Aorta (tissue), 5 donors: Measurements from ENCODE around the gene FUT3. TPM values are rescaled to one million over a fixed set of nuclear protein-coding genes. Genes with fewer than 3 reads are reported as not detected.
A peak's percentile ranks its signal among the peaks of the same experiment; 100 is the strongest.

Experiments used
- ATAC-seq: fragments of 200-7000 bp; cut with Tn5 transposase; one replicate; pipeline ENCODE4 v1.9.1; 2022; ENCODE audit warnings: moderate library complexity; ENCODE audit not compliant: low FRiP score
- DNase-seq, 2 donors: peaks; one replicate each; pipeline ENCODE4 v3.0.0-alpha.2; 2020
- H3K27ac ChIP-seq, 2 donors: one replicate each; pipeline ENCODE4 v1.5.1; 2013; ENCODE audit warnings: low read length in 2 of 2, mild to moderate bottlenecking in 2 of 2, moderate library complexity in 2 of 2, control low read depth in 1 of 2, inconsistent platforms in 1 of 2, low read depth in 1 of 2
- H3K27me3 ChIP-seq, 2 donors: one replicate each; pipeline ENCODE4 v1.6.1; 2013; ENCODE audit warnings: control low read depth in 1 of 2, low read length in 1 of 2, mild to moderate bottlenecking in 1 of 2, moderate library complexity in 1 of 2; ENCODE audit not compliant: insufficient read depth in 2 of 2, control insufficient read depth in 1 of 2
- H3K36me3 ChIP-seq, 2 donors: one replicate each; pipeline ENCODE4 v1.6.1; 2013; ENCODE audit warnings: control low read depth in 1 of 2, low read length in 1 of 2, mild to moderate bottlenecking in 1 of 2; ENCODE audit not compliant: insufficient read depth in 2 of 2, control insufficient read depth in 1 of 2
- H3K4me1 ChIP-seq, 2 donors: one replicate each; pipeline ENCODE4 v1.6.1; 2013; ENCODE audit warnings: low read length in 2 of 2, control low read depth in 1 of 2, mild to moderate bottlenecking in 1 of 2, moderate library complexity in 1 of 2; ENCODE audit not compliant: insufficient read depth in 2 of 2, control insufficient read depth in 1 of 2
- H3K4me3 ChIP-seq, 2 donors: one replicate each; pipeline ENCODE4 v1.5.1; 2013; ENCODE audit warnings: low read length in 2 of 2, control low read depth in 1 of 2, mild to moderate bottlenecking in 1 of 2
- H3K9me3 ChIP-seq: one replicate; pipeline ENCODE4 v1.6.1; 2013; ENCODE audit warnings: mild to moderate bottlenecking, low read length; ENCODE audit not compliant: control insufficient read depth
- WGBS, 2 donors: extraction: QIAGEN DNeasy Blood & Tissue Kit; methylation state at CpG; one replicate each; pipeline ENCODE4 v1.1.7; 2013; 5-methylcytosine and 5-hydroxymethylcytosine counted together
- intact Hi-C, 2 donors: fragments of 100-400 bp; cut with DNase I; formaldehyde crosslinking; loops; one replicate each; pipeline versions ENCODE4 v1.14.2 to v1.15.0; 2022
- polyA plus RNA-seq, 2 donors: library from polyadenylated mRNA; stranded (reverse); fragments of 200-250 nt; gene quantifications; one replicate each; pipeline ENCODE4 v1.2.3, GENCODE V29; 2013
- total RNA-seq, 2 donors: library from RNA; stranded (reverse); fragmentation: NEBNext Ultra II Directional; extraction: Animal tissue kit (Norgen Biotek cat#: 25700); gene quantifications; one replicate each; pipeline ENCODE4 v1.2.1, GENCODE V29; 2021
- donor health status: healthy with polysubstance abuse.
- donor health status: Bipolar disorder and iron deficiency.
- donor health status: DM: no; HTN: no; CAD: no.
- donor health status: DM: no; HTN: no; CAD: no.
- donor health status: DM: yes; HTN: yes; CAD: no.

Gene FUT3
- total and polyA plus RNA-seq, 4 donors: 0.38 to 3.3 TPM; not detected in 2

DNA sequence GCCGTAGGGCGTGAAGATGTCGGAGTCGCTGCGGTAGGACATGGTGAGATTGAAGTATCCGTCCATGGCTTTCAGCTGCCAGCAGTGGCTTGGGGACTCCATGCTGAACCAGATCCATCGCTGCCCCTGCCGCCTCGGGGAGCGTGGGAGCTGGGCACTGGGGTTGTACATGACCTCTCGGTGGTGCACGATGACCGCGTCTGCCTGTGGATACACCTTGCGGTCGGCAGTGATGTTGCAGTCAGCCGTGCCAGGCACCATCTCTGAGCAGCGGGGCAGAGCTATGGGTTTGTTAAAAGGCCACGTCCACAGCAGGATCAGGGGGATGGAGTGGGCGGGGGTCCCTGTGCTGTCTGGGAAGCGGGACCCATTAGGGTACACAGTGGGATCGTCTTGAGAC is 19.2 kb downstream of the FUT3 start:
- Histone ChIP-seq H3K4me3 (no peak overlapping the region), H3K4me1 (no peaks in the 10 kb centered on the region), H3K36me3 (no peaks in the 10 kb centered on the region), H3K9me3 (no peaks in the 10 kb centered on the region), H3K27ac (no peak overlapping the region), H3K27me3 (peaks cover 0 to 2% of the 10 kb centered on the region in 2 donors)
- WGBS, 2 donors: 83 to 84% methylated on average over 20 to 22 of the region's 22 CpGs
- ATAC-seq: no peak
- intact Hi-C loops: no loop called here
- DNase-seq: no peak

DNA sequence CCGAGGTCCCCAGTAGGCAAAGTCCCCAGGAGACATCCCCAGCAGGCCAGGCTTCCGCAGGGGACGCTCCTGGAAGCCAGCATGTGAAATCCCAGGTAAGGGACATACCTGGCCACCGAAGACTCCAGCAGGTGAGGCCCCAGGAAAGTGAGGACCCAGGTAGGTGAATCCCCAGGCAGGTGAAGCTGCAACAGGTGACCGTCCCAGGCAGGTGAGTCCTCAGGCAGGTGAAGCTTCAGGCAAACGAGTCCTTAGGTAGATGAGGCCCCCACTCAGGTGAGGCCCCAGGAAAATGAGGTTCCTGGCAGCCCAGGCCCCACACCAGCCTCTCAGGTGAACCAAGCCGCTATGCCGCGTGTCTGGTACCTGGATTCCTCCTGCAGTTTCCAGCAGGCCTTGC is 20.1 kb downstream of the FUT3 start:
- intact Hi-C loops: no loop called here
- H3K4me1 ChIP-seq: no peaks in the 10 kb centered on the region
- H3K36me3 ChIP-seq: no peaks in the 10 kb centered on the region
- ATAC-seq (no peak), DNase-seq (no peak)
- no peaks in the 10 kb centered on the region for H3K9me3 ChIP-seq
- 91 to 93% methylated on average over 9 of the region's 9 CpGs for WGBS, 2 donors
- peaks cover 0 to 2% of the 10 kb centered on the region in 2 donors for H3K27me3 ChIP-seq
- H3K27ac ChIP-seq: no peak overlapping the region
- H3K4me3 ChIP-seq: no peak overlapping the region

DNA sequence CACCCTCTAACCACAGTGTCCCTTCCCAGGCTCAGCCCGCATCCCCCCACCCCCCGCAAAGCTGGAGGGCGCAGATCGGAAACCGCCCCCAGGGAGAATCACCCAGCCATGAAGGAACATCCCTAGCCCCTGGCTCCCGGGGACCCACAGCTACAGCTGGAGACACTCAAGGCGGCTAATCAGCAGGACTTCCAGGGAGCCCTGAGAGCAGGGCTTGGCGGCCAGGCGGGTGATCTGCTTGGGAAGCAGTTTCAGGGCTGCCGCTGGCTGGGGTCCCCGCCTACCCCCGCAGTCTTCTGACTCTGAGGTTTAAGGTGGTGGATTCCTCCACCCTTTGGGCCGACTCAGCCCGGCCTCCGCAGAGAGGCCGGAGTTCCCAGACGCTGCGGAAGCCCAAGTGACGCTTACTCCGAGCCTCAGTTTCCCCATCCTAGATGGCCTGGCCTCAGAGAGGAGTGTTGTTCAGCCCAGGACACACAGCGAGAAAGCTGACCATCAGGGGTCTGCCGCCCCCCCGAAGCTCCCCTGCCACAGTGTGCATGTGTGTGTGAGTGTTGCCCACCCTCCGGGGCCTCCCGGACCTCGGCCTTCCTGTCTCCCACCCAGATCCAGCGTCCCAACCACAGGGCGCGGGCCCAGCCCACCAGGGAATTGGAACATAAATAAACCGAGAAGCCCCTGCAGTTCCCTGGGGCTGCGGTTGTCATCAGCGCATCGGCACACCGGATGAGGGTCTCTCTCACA is 21.5 kb downstream of the FUT3 start:
- Histone ChIP-seq H3K27me3 (peaks cover 0 to 2% of the 10 kb centered on the region in 2 donors), H3K9me3 (no peaks in the 10 kb centered on the region), H3K27ac (no peak overlapping the region), H3K4me1 (no peaks in the 10 kb centered on the region), H3K36me3 (no peaks in the 10 kb centered on the region), H3K4me3 (no peak overlapping the region)
- 39 to 43% methylated on average over 34 of the region's 34 CpGs for WGBS, 2 donors
- DNase-seq (no peak), ATAC-seq (no peak)
- intact Hi-C loops: no loop called here

DNA sequence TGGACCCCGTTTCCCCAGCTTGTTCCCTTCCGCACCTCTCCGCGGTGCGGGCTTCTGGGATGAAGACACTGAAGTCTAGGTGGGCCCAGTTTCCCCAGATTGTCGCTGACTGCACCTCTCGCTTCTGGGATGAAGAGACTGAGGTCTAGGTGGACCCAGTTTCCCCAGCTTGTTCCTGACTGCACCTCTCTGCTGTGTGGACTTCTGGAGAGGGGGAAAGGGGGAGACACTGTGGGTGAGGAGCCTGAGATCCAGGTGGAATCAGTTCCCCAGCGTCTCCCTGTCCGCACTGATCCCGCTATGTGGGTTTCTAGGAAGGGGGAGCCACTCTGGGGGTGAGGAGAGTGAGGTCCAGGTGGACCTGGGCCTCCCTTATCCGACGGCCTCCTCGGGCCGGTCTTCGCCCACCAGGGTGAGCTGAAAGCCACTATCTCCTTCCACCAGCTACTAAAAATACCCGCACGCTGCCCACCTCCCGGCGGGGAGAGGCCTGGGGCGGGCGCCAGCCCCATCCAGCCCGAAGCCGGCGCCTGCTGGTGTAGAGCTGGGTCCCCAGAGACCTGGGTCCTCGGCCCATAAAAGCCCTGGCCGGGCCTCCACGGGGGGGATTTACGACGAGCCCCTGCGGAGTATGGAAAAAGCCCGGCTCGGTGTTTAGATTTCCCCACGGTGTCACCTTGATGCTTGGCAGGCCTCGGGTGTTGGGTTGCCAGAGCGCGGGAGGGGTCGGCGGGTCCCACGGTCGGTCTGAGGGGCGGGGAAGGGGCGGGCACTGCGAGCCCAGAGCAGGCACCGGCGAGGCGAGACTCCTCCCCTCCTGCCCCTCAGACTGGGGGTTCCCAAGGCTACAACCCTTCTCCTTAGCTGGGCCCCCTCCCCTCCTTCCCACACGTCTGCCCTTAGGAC is 22.3 kb downstream of the FUT3 start:
- Histone ChIP-seq H3K27me3 (peaks cover 0 to 2% of the 10 kb centered on the region in 2 donors), H3K4me3 (no peak overlapping the region), H3K36me3 (no peaks in the 10 kb centered on the region), H3K4me1 (no peaks in the 10 kb centered on the region), H3K9me3 (no peaks in the 10 kb centered on the region), H3K27ac (no peak overlapping the region)
- DNase-seq (no peak), ATAC-seq (no peak)
- 1 to 3% methylated on average over 43 to 47 of the region's 47 CpGs for WGBS, 2 donors
- intact Hi-C loops: no loop called here

DNA sequence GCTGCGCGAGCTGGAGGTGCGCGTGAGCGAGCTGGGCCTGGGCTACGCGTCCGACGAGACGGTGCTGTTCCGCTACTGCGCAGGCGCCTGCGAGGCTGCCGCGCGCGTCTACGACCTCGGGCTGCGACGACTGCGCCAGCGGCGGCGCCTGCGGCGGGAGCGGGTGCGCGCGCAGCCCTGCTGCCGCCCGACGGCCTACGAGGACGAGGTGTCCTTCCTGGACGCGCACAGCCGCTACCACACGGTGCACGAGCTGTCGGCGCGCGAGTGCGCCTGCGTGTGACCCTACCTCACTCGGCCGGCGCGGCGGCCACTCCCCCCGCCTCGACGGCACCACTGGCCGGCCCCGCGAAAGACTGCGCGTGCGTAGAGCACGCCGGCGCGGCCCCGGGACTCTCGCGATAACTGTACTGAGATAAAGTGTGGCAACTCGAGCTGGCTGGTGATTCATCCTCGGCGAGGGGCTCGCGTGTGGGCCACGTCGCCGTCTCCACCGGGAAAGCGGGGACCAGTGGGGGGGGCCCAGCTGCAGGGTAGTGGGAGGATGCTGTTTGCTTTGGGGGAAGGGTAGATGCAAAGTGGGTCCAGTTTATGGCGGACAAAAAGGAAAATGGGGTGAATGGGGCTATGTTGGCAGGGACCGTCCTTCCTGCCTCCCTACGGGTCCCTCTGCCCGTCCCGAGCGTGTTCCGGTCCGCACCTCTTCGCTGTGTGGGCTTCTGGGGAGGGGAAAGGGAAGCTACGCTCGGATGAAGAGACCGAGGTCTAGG is 23.2 kb downstream of the FUT3 start:
- Histone ChIP-seq H3K9me3 (no peaks in the 10 kb centered on the region), H3K4me3 (peak overlapping the region in 1 of 2 donors; percentile 12), H3K27me3 (peaks cover 0 to 2% of the 10 kb centered on the region in 2 donors), H3K27ac (no peak overlapping the region), H3K36me3 (no peaks in the 10 kb centered on the region), H3K4me1 (no peaks in the 10 kb centered on the region)
- WGBS, 2 donors: 1 to 2% methylated on average over 63 to 91 of the region's 91 CpGs
- ATAC-seq (peak; percentile 89), DNase-seq (peak; percentile 91 to 94)
- intact Hi-C loops: no loop called here

DNA sequence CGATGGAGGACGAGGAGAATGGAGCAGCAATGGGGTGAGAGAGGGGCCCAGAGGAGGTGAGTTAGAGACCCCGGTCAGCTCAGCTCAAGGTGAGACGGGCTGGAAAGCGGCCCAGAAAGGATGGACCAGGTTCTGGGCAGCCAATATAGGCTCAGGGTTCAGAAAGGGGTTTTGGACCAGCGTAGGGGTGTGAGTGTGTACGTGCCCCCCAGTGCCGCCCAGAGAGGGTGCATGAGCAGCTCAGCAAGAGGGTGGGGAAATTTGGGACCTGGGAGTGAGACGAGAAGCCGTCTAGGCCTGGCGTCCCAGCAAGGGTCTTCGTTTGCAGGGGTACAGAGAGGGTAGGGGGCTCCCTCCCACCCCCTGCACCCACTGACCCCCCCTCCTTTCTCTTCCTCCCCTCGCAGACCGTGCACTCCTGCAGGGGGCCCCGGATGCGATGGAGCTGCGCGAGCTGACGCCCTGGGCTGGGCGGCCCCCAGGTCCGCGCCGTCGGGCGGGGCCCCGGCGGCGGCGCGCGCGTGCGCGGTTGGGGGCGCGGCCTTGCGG is 23.8 kb downstream of the FUT3 start:
- no peaks in the 10 kb centered on the region for H3K9me3 ChIP-seq
- no peaks in the 10 kb centered on the region for H3K4me1 ChIP-seq
- peak overlapping the region in 1 of 2 donors; percentile 12 for H3K4me3 ChIP-seq
- no peak for DNase-seq
- 13 to 41% methylated on average over 9 to 37 of the region's 37 CpGs for WGBS, 2 donors
- H3K36me3 ChIP-seq: no peaks in the 10 kb centered on the region
- peaks cover 0 to 2% of the 10 kb centered on the region in 2 donors for H3K27me3 ChIP-seq
- no peak for ATAC-seq
- no peak overlapping the region for H3K27ac ChIP-seq
- intact Hi-C loops: no loop called here

DNA sequence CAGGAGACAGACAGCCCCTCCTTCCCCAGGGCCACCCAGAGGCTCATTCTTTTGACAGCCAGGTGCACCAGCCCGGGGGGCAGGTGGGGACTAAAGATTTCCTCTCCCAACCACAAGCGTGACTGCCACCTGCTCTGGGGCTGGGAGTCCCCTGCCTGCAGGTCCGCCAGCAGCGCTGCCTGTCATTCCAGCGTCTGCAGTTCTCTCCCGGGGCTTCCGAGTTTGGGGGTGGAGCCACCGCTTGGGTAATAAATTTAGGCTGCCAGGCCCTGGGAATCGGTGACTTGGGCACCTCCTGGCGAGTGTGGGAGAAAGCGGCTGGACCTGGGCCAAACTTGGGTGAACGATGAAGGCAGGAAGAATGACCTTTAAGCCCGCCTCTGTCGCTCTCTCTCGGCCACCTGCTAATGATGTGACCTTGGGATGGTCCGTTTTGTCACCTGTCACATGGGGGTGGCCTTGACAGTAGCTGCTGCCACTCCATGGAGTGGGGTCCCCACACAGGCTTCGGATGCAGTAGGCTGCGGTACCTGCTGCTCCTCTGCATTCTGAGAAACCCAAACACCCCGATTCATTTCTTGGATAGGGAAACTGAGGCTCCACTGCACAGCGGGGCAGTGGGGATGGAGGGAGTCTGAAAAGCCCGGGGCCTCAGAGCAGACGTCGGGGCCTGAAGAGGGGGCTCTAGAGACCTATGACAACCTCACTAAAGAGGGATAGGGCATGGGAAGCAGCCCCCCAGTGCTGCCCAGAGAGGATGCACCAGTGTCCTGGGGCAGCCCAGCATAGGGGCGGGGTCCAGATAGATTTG is 24.5 kb downstream of the FUT3 start:
- ATAC-seq (no peak), DNase-seq (no peak)
- intact Hi-C loops: no loop called here
- Histone ChIP-seq H3K4me1 (no peaks in the 10 kb centered on the region), H3K27me3 (peaks cover 0 to 2% of the 10 kb centered on the region in 2 donors), H3K36me3 (no peaks in the 10 kb centered on the region), H3K4me3 (no peak overlapping the region), H3K27ac (no peak overlapping the region), H3K9me3 (no peaks in the 10 kb centered on the region)
- 14 to 16% methylated on average over 24 of the region's 24 CpGs for WGBS, 2 donors

DNA sequence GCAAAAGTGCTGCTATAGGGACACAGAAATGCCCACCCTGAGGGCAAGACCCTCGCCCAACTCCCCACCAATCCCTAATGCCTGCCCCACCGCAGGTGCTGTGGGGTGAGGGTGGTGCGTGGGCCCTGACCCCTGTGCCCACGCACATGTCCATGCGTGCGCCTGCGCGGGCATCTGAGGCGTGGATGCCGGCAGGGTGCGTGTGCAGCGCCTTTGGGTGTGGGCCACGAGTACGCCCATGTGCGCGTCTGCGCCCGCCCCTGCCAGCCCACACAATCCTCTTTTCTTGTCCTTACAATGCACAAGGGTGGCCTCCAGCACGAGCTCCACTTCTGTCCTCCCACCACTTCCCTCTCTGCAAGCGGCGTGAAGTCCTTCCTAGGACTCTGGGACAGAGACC is 26.1 kb downstream of the FUT3 start:
- ATAC-seq: no peak
- intact Hi-C loops: no loop called here
- 90 to 92% methylated on average over 21 of the region's 21 CpGs for WGBS, 2 donors
- Histone ChIP-seq H3K9me3 (no peaks in the 10 kb centered on the region), H3K27me3 (peaks cover 0 to 2% of the 10 kb centered on the region in 2 donors), H3K4me1 (no peaks in the 10 kb centered on the region), H3K27ac (no peak overlapping the region), H3K36me3 (no peaks in the 10 kb centered on the region), H3K4me3 (no peak overlapping the region)
- DNase-seq: no peak
